Breast epithelium (tissue), 3 donors: ENCODE measurements around the gene WDR70.

Experiments used
- POLR2A ChIP-seq: fragments of 450-650 bp; IDR thresholded peaks from one replicate; pipeline ENCODE4 v1.6.1; 2016; ENCODE audit warnings: antibody characterized with exemption, mild to moderate bottlenecking, moderate library complexity
- TF ChIP-seq, protein P1 (sequence below), 3 donors: fragments of 450-650 bp; IDR thresholded peaks; one replicate each; pipeline ENCODE4 v1.5.1; 2016 to 2017; ENCODE audit warnings: antibody characterized with exemption in 3 of 3, mild to moderate bottlenecking in 3 of 3, moderate library complexity in 3 of 3

- TF ChIP-seq, protein P1, sequence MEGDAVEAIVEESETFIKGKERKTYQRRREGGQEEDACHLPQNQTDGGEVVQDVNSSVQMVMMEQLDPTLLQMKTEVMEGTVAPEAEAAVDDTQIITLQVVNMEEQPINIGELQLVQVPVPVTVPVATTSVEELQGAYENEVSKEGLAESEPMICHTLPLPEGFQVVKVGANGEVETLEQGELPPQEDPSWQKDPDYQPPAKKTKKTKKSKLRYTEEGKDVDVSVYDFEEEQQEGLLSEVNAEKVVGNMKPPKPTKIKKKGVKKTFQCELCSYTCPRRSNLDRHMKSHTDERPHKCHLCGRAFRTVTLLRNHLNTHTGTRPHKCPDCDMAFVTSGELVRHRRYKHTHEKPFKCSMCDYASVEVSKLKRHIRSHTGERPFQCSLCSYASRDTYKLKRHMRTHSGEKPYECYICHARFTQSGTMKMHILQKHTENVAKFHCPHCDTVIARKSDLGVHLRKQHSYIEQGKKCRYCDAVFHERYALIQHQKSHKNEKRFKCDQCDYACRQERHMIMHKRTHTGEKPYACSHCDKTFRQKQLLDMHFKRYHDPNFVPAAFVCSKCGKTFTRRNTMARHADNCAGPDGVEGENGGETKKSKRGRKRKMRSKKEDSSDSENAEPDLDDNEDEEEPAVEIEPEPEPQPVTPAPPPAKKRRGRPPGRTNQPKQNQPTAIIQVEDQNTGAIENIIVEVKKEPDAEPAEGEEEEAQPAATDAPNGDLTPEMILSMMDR (IDR thresholded peaks at IDR 0.05): no peak
- no peak for TF ChIP-seq POLR2A
Observed at GRCh38 chr5:37645707-37646106, 266.6 kb downstream of the WDR70 start.
